ENCODE measurements around the gene PCSK9. TPM values are rescaled to one million over a fixed set of nuclear protein-coding genes. Genes with fewer than 3 reads are reported as not detected.

The PCSK9 gene
- total RNA-seq, 5 donors from 2014 or later (not counting 1 experiment from before 2014, with no cell fraction given): 0.30 to 0.38 (median 0.35) TPM; not detected in 2

GRCh38 chr1:55054396-55054795 lies 15.0 kb downstream of the PCSK9 start:
- H3K36me3 Mint-ChIP-seq: no peaks in the 10 kb centered on the region
- CTCF ChIA-PET: no interaction called here

GRCh38 chr1:55055084-55055882 lies 15.9 kb downstream of the PCSK9 start:
- no peak for ATAC-seq (replicated peaks in 1 of 4)
- Mint-ChIP-seq H3K9me3 (no peaks in the 10 kb centered on the region), H3K36me3 (no peaks in the 10 kb centered on the region), H3K4me1 (no peaks in the 10 kb centered on the region), H3K27ac (no peak overlapping the region), H3K27me3 (peaks cover 0 to 3% of the 10 kb centered on the region in 2 donors), H3K4me3 (no peak overlapping the region)
- ChIA-PET CTCF (no interaction called here), POLR2A (no interaction called here)
- Histone ChIP-seq H3K9me3 (no peaks in the 10 kb centered on the region), H3K27ac (ENCODE audit: low read length) (no peak overlapping the region), H3K4me1 (ENCODE audit: control insufficient read depth in 1 of 2, extremely low read depth in 1 of 2, insufficient read depth in 2 of 2, low read length in 2 of 2) (no peaks in the 10 kb centered on the region), H3K27me3 (replicated peaks in 1 of 2; ENCODE audit: control insufficient read depth in 2 of 2, extremely low read depth in 1 of 2, insufficient read depth in 2 of 2, low read length in 1 of 2) (peaks cover 0 to 4% of the 10 kb centered on the region in 2 experiments), H3K36me3 (ENCODE audit: control insufficient read depth in 2 of 2, extremely low read depth in 1 of 2, insufficient read depth in 1 of 2, low read length in 1 of 2) (no peaks in the 10 kb centered on the region), H3K4me3 (ENCODE audit: control insufficient read depth in 1 of 2, extremely low read depth in 1 of 2, low read length in 1 of 2) (no peak overlapping the region)
- no peak for DNase-seq
- WGBS (ENCODE audit: insufficient coverage): 86% methylated on average over 9 of the region's 12 CpGs

More at GRCh38 chr1:55054396-55054795, 15.0 kb downstream of the PCSK9 start:
- peak in 1 of 35 experiments; percentile 12 for DNase-seq
- Histone ChIP-seq H3K27me3 (replicated peaks in 1 of 2; ENCODE audit: control insufficient read depth in 2 of 2, extremely low read depth in 1 of 2, insufficient read depth in 2 of 2, low read length in 1 of 2) (peaks cover 0 to 6% of the 10 kb centered on the region in 2 experiments), H3K9me3 (no peaks in the 10 kb centered on the region), H3K36me3 (ENCODE audit: control insufficient read depth in 2 of 2, extremely low read depth in 1 of 2, insufficient read depth in 1 of 2, low read length in 1 of 2) (no peaks in the 10 kb centered on the region), H3K4me1 (ENCODE audit: control insufficient read depth in 1 of 2, extremely low read depth in 1 of 2, insufficient read depth in 2 of 2, low read length in 2 of 2) (no peaks in the 10 kb centered on the region), H3K4me3 (ENCODE audit: control insufficient read depth in 1 of 2, extremely low read depth in 1 of 2, low read length in 1 of 2) (no peak overlapping the region), H3K27ac (ENCODE audit: low read length) (no peak overlapping the region)
- H3K27ac Mint-ChIP-seq: no peak overlapping the region
- WGBS (ENCODE audit: insufficient coverage): 77% methylated on average over 3 of the region's 5 CpGs
- H3K4me1 Mint-ChIP-seq: no peaks in the 10 kb centered on the region
- H3K4me3 Mint-ChIP-seq: no peak overlapping the region
- H3K9me3 Mint-ChIP-seq: no peaks in the 10 kb centered on the region
- POLR2A ChIA-PET: no interaction called here
- no peak for ATAC-seq (replicated peaks in 1 of 4)
- peaks cover 0 to 3% of the 10 kb centered on the region in 2 donors for H3K27me3 Mint-ChIP-seq

- H3K4me3 ChIP-seq (ENCODE audit: control insufficient read depth in 1 of 2, extremely low read depth in 1 of 2, low read length in 1 of 2): no peak overlapping the region
- 94% methylated on average over 22 of the region's 42 CpGs for WGBS (ENCODE audit: insufficient coverage)
- no peaks in the 10 kb centered on the region for H3K36me3 ChIP-seq (ENCODE audit: control insufficient read depth in 2 of 2, extremely low read depth in 1 of 2, insufficient read depth in 1 of 2, low read length in 1 of 2)
- H3K36me3 Mint-ChIP-seq: no peaks in the 10 kb centered on the region
- no peak overlapping the region for H3K27ac Mint-ChIP-seq
- DNase-seq (no peak), ATAC-seq (replicated peaks in 1 of 4) (no peak)
- H3K9me3 ChIP-seq: no peaks in the 10 kb centered on the region
- peaks cover 0 to 5% of the 10 kb centered on the region in 2 experiments for H3K27me3 ChIP-seq (replicated peaks in 1 of 2; ENCODE audit: control insufficient read depth in 2 of 2, extremely low read depth in 1 of 2, insufficient read depth in 2 of 2, low read length in 1 of 2)
- no peaks in the 10 kb centered on the region for H3K4me1 Mint-ChIP-seq
- H3K9me3 Mint-ChIP-seq: no peaks in the 10 kb centered on the region
- H3K27ac ChIP-seq (ENCODE audit: low read length): no peak overlapping the region
- H3K27me3 Mint-ChIP-seq: no peaks in the 10 kb centered on the region
- POLR2A ChIA-PET: no interaction called here
- H3K4me3 Mint-ChIP-seq: no peak overlapping the region
- H3K4me1 ChIP-seq (ENCODE audit: control insufficient read depth in 1 of 2, extremely low read depth in 1 of 2, insufficient read depth in 2 of 2, low read length in 2 of 2): no peaks in the 10 kb centered on the region
- CTCF ChIA-PET: no interaction called here
Observed at GRCh38 chr1:55055951-55056631, 16.7 kb downstream of the PCSK9 start.

- Mint-ChIP-seq H3K9me3 (no peaks in the 10 kb centered on the region), H3K36me3 (no peaks in the 10 kb centered on the region), H3K4me3 (no peak overlapping the region), H3K27me3 (no peaks in the 10 kb centered on the region), H3K4me1 (no peaks in the 10 kb centered on the region), H3K27ac (no peak overlapping the region)
- ATAC-seq (replicated peaks in 1 of 4) (no peak), DNase-seq (no peak)
- no peaks in the 10 kb centered on the region for H3K9me3 ChIP-seq
- 92% methylated on average over 5 of the region's 20 CpGs for WGBS (ENCODE audit: insufficient coverage)
- ChIA-PET POLR2A (no interaction called here), CTCF (no interaction called here)
- H3K4me1 ChIP-seq (ENCODE audit: control insufficient read depth in 1 of 2, extremely low read depth in 1 of 2, insufficient read depth in 2 of 2, low read length in 2 of 2): no peaks in the 10 kb centered on the region
- H3K27me3 ChIP-seq (replicated peaks in 1 of 2; ENCODE audit: control insufficient read depth in 2 of 2, extremely low read depth in 1 of 2, insufficient read depth in 2 of 2, low read length in 1 of 2): peaks cover 0 to 5% of the 10 kb centered on the region in 2 experiments
- H3K4me3 ChIP-seq (ENCODE audit: control insufficient read depth in 1 of 2, extremely low read depth in 1 of 2, low read length in 1 of 2): no peak overlapping the region
- no peak overlapping the region for H3K27ac ChIP-seq (ENCODE audit: low read length)
- H3K36me3 ChIP-seq (ENCODE audit: control insufficient read depth in 2 of 2, extremely low read depth in 1 of 2, insufficient read depth in 1 of 2, low read length in 1 of 2): no peaks in the 10 kb centered on the region
Observed at GRCh38 chr1:55056632-55056992, 17.3 kb downstream of the PCSK9 start.

GRCh38 chr1:55057270-55057955 lies 18.1 kb downstream of the PCSK9 start:
- Histone ChIP-seq H3K27ac (ENCODE audit: low read length) (no peak overlapping the region), H3K9me3 (no peaks in the 10 kb centered on the region), H3K4me3 (ENCODE audit: control insufficient read depth in 1 of 2, extremely low read depth in 1 of 2, low read length in 1 of 2) (no peak overlapping the region), H3K36me3 (ENCODE audit: control insufficient read depth in 2 of 2, extremely low read depth in 1 of 2, insufficient read depth in 1 of 2, low read length in 1 of 2) (no peaks in the 10 kb centered on the region), H3K27me3 (replicated peaks in 1 of 2; ENCODE audit: control insufficient read depth in 2 of 2, extremely low read depth in 1 of 2, insufficient read depth in 2 of 2, low read length in 1 of 2) (peaks cover 0 to 5% of the 10 kb centered on the region in 2 experiments), H3K4me1 (ENCODE audit: control insufficient read depth in 1 of 2, extremely low read depth in 1 of 2, insufficient read depth in 2 of 2, low read length in 2 of 2) (no peaks in the 10 kb centered on the region)
- H3K9me3 Mint-ChIP-seq: no peaks in the 10 kb centered on the region
- ATAC-seq (replicated peaks in 1 of 4) (no peak), DNase-seq (no peak)
- ChIA-PET CTCF (no interaction called here), POLR2A (no interaction called here)
- H3K4me3 Mint-ChIP-seq: no peak overlapping the region
- no peaks in the 10 kb centered on the region for H3K27me3 Mint-ChIP-seq
- no peaks in the 10 kb centered on the region for H3K36me3 Mint-ChIP-seq
- no peak overlapping the region for H3K27ac Mint-ChIP-seq
- no peaks in the 10 kb centered on the region for H3K4me1 Mint-ChIP-seq
- 73% methylated on average over 12 of the region's 15 CpGs for WGBS (ENCODE audit: insufficient coverage)

GRCh38 chr1:55057956-55058298 lies 18.6 kb downstream of the PCSK9 start:
- POLR2A ChIA-PET: no interaction called here
- H3K4me1 Mint-ChIP-seq: no peaks in the 10 kb centered on the region
- Histone ChIP-seq H3K4me1 (ENCODE audit: control insufficient read depth in 1 of 2, extremely low read depth in 1 of 2, insufficient read depth in 2 of 2, low read length in 2 of 2) (no peaks in the 10 kb centered on the region), H3K27me3 (replicated peaks in 1 of 2; ENCODE audit: control insufficient read depth in 2 of 2, extremely low read depth in 1 of 2, insufficient read depth in 2 of 2, low read length in 1 of 2) (peaks cover 0 to 5% of the 10 kb centered on the region in 2 experiments), H3K27ac (ENCODE audit: low read length) (no peak overlapping the region), H3K4me3 (ENCODE audit: control insufficient read depth in 1 of 2, extremely low read depth in 1 of 2, low read length in 1 of 2) (no peak overlapping the region), H3K36me3 (ENCODE audit: control insufficient read depth in 2 of 2, extremely low read depth in 1 of 2, insufficient read depth in 1 of 2, low read length in 1 of 2) (no peaks in the 10 kb centered on the region), H3K9me3 (no peaks in the 10 kb centered on the region)
- no peaks in the 10 kb centered on the region for H3K9me3 Mint-ChIP-seq
- H3K36me3 Mint-ChIP-seq: no peaks in the 10 kb centered on the region
- no peak overlapping the region for H3K4me3 Mint-ChIP-seq
- CTCF ChIA-PET: no interaction called here
- DNase-seq (no peak), ATAC-seq (replicated peaks in 1 of 4) (no peak)
- 100% methylated on average over 2 of the region's 6 CpGs for WGBS (ENCODE audit: insufficient coverage)
- no peaks in the 10 kb centered on the region for H3K27me3 Mint-ChIP-seq
- no peak overlapping the region for H3K27ac Mint-ChIP-seq
